ENCODE results near the gene LHPP. TPM values are rescaled to one million over a fixed set of nuclear protein-coding genes. Genes with fewer than 3 reads are reported as not detected.

The LHPP gene
- total RNA-seq, 1 donor from 2014 or later, result 24.5 TPM

- no peak for DNase-seq (ENCODE audit: low spot score)
- Histone ChIP-seq H2AFZ (replicated peaks) (no peak overlapping the region), H3K27me3 (no peaks in the 10 kb centered on the region), H3K4me2 (no peak overlapping the region), H3F3A (ENCODE audit: low read depth) (no peaks in the 10 kb centered on the region), H3K4me1 (peaks cover 10% of the 10 kb centered on the region), H4K20me1 (ENCODE audit: low read depth) (no peaks in the 10 kb centered on the region), H3K36me3 (no peaks in the 10 kb centered on the region), H3K4me3 (no peak overlapping the region), H3K9ac (no peak overlapping the region), H3K27ac (no peak overlapping the region), H3K9me3 (ENCODE audit: low read depth) (no peaks in the 10 kb centered on the region), H3K79me2 (ENCODE audit: low read depth) (no peaks in the 10 kb centered on the region)
- TF ChIP-seq EZH2phosphoT487 (IDR thresholded peaks at IDR 0.05) (no peak), EZH2 (IDR thresholded peaks at IDR 0.05) (no peak)
- TF ChIP-seq, protein P1, sequence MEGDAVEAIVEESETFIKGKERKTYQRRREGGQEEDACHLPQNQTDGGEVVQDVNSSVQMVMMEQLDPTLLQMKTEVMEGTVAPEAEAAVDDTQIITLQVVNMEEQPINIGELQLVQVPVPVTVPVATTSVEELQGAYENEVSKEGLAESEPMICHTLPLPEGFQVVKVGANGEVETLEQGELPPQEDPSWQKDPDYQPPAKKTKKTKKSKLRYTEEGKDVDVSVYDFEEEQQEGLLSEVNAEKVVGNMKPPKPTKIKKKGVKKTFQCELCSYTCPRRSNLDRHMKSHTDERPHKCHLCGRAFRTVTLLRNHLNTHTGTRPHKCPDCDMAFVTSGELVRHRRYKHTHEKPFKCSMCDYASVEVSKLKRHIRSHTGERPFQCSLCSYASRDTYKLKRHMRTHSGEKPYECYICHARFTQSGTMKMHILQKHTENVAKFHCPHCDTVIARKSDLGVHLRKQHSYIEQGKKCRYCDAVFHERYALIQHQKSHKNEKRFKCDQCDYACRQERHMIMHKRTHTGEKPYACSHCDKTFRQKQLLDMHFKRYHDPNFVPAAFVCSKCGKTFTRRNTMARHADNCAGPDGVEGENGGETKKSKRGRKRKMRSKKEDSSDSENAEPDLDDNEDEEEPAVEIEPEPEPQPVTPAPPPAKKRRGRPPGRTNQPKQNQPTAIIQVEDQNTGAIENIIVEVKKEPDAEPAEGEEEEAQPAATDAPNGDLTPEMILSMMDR (IDR thresholded peaks at IDR 0.05), result no peak
- peaks cover 12% of the 10 kb centered on the region for H3K4me1 Mint-ChIP-seq
- H3K36me3 Mint-ChIP-seq, result no peaks in the 10 kb centered on the region
- no peak overlapping the region for H3K27ac Mint-ChIP-seq
- H3K27me3 Mint-ChIP-seq (ENCODE audit: insufficient read depth, low read depth), result peaks cover 5% of the 10 kb centered on the region
- no peaks in the 10 kb centered on the region for H3K9me3 Mint-ChIP-seq
- H3K4me3 Mint-ChIP-seq, result no peak overlapping the region
These were observed 111.1 kb downstream of the LHPP start for GRCh38 chr10:124572751-124573150.

DNA sequence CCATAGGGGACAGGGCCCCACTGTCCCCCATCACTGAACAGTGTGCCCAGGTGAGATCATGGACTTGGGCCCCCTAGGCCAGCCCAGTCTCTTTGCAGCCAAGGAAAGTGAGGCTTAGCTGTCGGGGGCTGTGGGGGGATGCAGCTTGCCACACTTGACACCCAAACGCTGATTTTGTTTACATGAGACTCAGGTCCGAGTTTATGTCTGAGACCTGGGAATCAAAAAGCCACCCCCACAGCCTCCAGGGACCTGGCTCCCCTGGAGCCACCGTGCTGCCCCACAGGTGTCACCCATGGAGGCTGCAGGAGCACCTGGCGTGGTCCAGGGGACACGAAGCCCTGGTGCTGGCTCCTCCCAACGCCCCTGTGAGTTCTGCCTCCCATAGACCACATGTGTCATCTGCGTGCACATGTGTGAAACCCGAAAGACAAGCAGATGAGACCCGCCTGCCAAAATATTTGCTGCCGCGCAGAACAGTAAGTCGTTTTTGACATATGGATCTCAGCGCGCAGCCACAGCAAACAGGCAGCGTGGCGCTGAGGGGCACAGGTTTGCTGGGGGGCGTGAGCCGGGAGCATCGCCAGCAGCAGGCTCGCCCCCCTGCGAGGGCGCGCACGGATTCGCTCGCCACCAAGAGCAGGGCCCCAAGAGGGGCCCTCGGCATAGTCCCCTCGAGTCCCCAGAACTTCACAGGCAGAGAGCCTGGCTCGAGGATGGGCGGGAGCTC is 112.3 kb downstream of the LHPP start:
- no peaks in the 10 kb centered on the region for H3K9me3 Mint-ChIP-seq
- Histone ChIP-seq H2AFZ (replicated peaks) (no peak overlapping the region), H3K79me2 (ENCODE audit: low read depth) (no peaks in the 10 kb centered on the region), H3K36me3 (no peaks in the 10 kb centered on the region), H3K4me2 (no peak overlapping the region), H3K9me3 (ENCODE audit: low read depth) (no peaks in the 10 kb centered on the region), H3F3A (ENCODE audit: low read depth) (no peaks in the 10 kb centered on the region), H3K4me1 (peaks cover 7% of the 10 kb centered on the region), H3K27ac (no peak overlapping the region), H3K27me3 (no peaks in the 10 kb centered on the region), H4K20me1 (ENCODE audit: low read depth) (no peaks in the 10 kb centered on the region), H3K4me3 (no peak overlapping the region), H3K9ac (no peak overlapping the region)
- no peak for DNase-seq (ENCODE audit: low spot score)
- no peak overlapping the region for H3K4me3 Mint-ChIP-seq
- TF ChIP-seq, protein P1 (IDR thresholded peaks at IDR 0.05), result no peak
- no peak for TF ChIP-seq EZH2phosphoT487 (IDR thresholded peaks at IDR 0.05)
- no peak for TF ChIP-seq EZH2 (IDR thresholded peaks at IDR 0.05)
- H3K27me3 Mint-ChIP-seq (ENCODE audit: insufficient read depth, low read depth), result peaks cover 9% of the 10 kb centered on the region
- peaks cover 5% of the 10 kb centered on the region for H3K4me1 Mint-ChIP-seq
- H3K27ac Mint-ChIP-seq, result no peak overlapping the region
- H3K36me3 Mint-ChIP-seq, result no peaks in the 10 kb centered on the region

DNA sequence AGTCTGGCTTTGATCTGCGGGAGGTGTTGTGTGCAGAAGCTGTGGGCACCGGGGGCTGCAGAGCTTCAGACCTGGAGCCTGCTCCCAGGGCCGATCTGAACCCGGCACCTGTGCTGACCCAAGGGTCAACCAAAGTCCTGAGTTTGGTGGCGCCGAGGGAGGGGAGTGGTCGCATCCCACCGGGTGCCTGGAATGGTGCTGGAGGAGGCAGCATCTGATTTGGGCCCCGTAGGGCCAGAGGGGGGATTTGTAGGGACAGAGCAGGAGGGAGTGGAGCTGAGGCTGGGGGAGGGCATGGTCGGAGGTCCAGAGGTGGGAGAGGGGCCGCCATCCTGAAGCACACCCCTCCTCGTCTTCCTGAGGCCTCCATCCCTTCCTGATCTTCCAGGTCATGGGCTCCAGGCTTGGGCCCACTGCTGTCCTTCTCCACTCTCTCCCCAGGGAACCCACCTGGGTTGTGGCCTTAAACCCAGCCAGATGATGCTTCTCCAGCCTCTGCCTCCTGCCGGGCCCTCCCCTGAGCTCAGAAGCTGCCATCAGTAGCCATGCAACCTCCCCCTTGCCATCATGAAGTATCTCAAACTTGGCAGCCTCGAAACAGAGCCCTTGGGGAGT is 112.9 kb downstream of the LHPP start:
- Mint-ChIP-seq H3K27ac (no peak overlapping the region), H3K4me1 (no peaks in the 10 kb centered on the region), H3K4me3 (no peak overlapping the region), H3K27me3 (ENCODE audit: insufficient read depth, low read depth) (peaks cover 9% of the 10 kb centered on the region), H3K36me3 (no peaks in the 10 kb centered on the region), H3K9me3 (no peaks in the 10 kb centered on the region)
- Histone ChIP-seq H3K9me3 (ENCODE audit: low read depth) (no peaks in the 10 kb centered on the region), H3K36me3 (no peaks in the 10 kb centered on the region), H3K4me2 (no peak overlapping the region), H3K27ac (no peak overlapping the region), H3K4me1 (peaks cover 2% of the 10 kb centered on the region), H2AFZ (replicated peaks) (no peak overlapping the region), H4K20me1 (ENCODE audit: low read depth) (no peaks in the 10 kb centered on the region), H3K27me3 (no peaks in the 10 kb centered on the region), H3F3A (ENCODE audit: low read depth) (no peaks in the 10 kb centered on the region), H3K79me2 (ENCODE audit: low read depth) (no peaks in the 10 kb centered on the region), H3K9ac (no peak overlapping the region), H3K4me3 (no peak overlapping the region)
- TF ChIP-seq EZH2phosphoT487 (IDR thresholded peaks at IDR 0.05) (no peak), EZH2 (IDR thresholded peaks at IDR 0.05) (no peak)
- TF ChIP-seq, protein P1 (IDR thresholded peaks at IDR 0.05), result no peak
- DNase-seq (ENCODE audit: low spot score), result no peak

All from neural progenitor cell (in vitro differentiated cells).